SIG-M5 treated with dmso at 0.1 percent for 504 hours (cell line): ENCODE measurements around the gene CTIF.

Source experiments
- DNase-seq: peaks from one replicate; lab custom pipeline; 2025; ENCODE audit not compliant: unreplicated experiment; lab: John Stamatoyannopoulos, UW

CTIF gene

DNA sequence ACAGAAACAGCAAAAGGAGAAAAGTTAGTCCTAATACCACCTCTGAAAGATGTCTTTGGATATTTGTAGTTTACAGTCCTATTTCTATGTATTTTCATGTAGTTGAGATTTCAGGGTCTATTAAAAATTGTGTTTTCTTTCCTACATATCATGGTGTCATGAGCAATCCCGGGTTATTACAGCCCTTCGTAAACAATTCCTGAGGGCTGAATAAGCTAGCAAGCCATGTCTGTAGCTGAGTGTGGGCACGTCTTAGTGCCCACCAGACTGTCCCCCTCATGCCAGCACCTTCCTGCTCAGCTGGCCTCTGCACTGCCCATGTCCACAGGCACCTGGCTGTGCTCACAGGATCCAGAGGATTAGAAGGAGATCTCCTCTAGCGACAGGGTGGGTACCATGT is 60.6 kb downstream of the CTIF start:
- DNase-seq: no peak

DNA sequence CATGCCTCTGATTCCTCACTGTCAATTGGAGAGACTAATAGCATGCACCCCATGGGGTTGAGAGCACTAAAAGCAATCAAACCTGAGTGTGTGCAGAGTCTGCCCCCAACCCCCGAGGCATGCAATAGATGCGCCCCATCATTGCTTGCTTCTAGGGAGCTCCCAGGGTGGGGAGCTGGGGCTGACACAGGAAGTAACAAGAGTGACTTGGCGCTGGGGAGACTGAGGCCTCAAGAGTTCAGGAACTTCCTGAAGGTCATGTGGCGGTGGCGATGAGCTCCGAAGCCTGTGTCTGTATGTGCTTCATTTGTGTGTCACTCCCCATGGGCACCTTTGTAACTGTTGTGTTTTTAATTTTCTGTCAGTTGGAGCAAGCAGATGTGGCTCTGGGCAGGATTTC is 61.2 kb downstream of the CTIF start:
- DNase-seq: no peak

GRCh38 chr18:48600456-48601090 is 61.7 kb downstream of the CTIF start:
- DNase-seq: no peak

DNA sequence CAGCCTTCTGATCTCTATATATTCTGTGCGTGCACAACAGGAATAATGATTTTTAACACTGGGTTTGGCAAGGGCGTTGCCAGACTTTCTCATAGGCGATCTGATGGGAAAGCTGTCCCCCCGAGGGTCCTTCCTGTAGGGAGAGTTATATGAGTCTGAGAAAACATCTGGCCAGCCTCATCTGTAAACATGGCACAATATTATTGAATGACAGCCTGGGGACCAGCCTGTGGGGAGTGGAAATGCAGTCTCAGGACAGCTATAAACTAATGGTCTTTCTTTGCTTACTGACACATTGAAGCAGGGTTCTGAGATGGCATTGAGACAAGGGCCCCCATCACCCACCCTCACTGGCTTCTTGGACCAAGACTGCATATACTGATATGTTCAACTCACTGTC is 62.5 kb downstream of the CTIF start:
- DNase-seq: no peak

DNA sequence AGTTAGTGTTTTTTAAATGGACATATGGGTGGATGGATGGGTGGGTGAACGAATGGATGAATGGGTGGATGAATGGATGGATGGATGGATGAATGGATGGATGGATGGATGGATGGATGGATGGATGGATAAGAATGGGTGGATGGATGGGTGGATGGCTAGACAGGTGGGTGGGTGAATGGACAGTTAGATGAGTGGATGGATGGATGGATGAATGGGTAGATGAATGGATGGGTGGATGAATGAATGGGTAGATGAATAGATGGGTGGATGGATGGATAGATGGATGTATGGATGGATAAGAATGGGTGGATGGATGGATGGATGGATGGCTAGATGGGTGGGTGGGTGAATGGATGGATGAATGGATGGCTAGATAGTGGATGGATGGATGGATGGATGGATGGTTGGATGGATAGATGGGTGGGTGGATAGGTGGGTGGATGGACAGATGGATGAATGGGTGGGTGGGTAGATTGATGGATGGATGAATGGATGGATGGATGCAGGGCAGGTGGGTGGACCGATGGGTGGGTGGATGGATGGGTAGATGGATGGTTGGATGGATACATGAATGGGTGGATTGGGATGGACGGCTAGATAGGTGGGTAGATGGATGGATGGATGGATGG is 64.0 kb downstream of the CTIF start:
- DNase-seq: no peak

DNA sequence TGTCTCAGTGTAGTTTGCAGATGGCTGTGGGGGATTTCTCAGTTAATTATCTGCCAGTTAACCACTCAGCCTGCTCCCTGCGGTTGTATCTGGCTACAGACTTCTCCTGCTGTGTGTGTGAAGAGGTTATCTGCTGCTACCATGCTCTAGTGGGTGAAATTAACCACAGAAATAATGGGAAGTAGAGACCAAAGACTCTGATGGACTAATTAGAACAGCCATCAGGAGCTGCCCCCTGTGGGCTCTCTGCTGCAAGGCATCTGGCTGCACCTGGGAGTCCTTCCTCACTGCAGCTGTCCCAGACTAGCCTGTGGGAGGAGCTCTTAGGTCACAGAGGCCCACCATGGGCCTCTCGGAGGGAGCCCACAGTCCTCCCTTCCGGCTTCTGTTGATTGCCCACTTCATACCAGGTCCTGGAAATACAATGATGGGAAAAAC is 66.6 kb downstream of the CTIF start:
- DNase-seq: peak; percentile 42

DNA sequence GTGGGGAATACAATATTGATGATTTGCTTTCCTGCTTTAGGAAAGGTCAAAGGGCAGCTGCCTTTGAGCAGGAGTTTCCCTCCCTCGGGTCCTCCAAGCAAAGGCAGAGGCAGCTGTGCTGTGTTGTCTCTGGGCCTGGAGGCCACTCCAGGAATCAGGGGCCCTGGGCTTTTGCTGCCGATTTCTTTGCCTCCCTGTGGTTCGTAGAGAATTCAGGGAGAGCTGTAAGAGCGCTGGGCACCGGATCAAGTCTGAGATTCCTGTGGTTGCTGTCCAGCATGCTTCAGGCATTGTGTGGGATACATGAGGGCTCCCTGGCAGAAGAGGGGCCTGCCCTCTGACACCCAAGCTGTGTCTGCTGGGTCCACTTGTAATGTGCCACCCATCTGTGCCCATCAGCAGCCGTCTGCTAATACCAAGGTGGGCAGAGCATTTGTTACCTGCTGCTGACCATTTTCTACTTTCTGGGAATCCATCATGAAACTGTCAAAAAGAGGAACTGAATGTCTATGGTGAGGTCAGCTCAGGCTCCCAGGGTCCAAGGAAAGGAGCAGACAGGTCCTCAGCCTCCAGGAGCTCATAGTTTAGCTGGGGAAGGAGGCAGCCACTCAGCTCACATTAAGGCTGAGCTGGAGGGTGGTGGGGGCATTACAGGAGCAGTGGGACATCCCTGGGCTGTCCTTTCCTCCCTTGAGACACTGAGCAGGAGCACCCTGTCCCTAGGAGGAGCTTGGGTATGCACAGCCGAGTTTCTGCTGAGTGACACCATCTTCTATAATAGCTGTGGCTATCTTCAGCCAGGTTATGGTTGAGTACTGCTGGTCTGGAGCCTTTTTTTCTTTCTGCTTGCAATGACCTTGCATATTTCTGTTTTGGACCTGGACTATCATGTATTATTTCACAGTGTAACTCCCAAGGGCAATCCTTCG is 68.5 kb downstream of the CTIF start:
- DNase-seq: no peak

DNA sequence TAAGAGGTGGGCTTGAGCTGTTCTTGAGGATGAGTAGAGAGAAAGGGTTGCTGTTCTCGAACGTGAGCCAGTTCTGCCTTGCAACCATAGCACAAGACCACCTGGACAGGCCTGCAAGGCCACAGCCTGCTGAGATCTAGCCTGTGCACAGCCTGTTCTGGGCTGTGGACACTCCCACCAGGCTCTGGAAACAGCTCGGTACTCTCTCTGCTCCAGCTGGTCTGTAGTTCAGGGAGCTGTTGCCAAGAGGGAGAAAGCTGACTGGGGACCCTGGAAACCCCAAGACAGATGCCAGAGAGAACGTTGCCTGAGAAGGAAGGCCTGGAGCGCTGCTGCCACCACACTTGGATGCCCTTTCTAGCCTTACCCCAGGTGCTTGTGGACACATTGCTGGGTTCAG is 69.8 kb downstream of the CTIF start:
- no peak for DNase-seq

DNA sequence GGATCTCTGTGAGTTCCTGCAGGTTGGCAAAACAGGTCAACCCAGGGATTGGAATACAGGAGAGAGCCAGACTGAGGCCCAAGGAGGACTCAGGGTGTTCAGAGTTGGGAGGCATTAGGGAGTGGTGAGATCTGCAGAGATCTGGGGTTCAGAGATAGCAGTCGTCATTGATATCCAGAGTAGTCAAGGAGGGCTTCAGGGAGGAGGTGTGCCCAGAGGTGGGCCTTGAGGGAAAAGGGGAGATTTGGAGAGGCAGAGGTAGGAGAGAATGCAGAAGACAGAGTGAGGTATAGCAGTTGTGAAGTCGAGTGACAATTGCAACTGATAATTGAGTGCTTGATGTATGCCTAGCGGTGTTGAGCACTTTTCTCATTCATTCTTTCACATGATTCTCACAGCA is 70.3 kb downstream of the CTIF start:
- DNase-seq: no peak

GRCh38 chr18:48609820-48610815 is 71.3 kb downstream of the CTIF start:
- no peak for DNase-seq

GRCh38 chr18:48611203-48611602 is 72.4 kb downstream of the CTIF start:
- DNase-seq: no peak

GRCh38 chr18:48611785-48612480 is 73.1 kb downstream of the CTIF start:
- DNase-seq: no peak

- no peak for DNase-seq
Observed at GRCh38 chr18:48612511-48612910, 73.7 kb downstream of the CTIF start.

- no peak for DNase-seq
Observed at GRCh38 chr18:48612917-48613316, 74.1 kb downstream of the CTIF start.

- no peak for DNase-seq
Observed at GRCh38 chr18:48613589-48614404, 75.0 kb downstream of the CTIF start.

DNA sequence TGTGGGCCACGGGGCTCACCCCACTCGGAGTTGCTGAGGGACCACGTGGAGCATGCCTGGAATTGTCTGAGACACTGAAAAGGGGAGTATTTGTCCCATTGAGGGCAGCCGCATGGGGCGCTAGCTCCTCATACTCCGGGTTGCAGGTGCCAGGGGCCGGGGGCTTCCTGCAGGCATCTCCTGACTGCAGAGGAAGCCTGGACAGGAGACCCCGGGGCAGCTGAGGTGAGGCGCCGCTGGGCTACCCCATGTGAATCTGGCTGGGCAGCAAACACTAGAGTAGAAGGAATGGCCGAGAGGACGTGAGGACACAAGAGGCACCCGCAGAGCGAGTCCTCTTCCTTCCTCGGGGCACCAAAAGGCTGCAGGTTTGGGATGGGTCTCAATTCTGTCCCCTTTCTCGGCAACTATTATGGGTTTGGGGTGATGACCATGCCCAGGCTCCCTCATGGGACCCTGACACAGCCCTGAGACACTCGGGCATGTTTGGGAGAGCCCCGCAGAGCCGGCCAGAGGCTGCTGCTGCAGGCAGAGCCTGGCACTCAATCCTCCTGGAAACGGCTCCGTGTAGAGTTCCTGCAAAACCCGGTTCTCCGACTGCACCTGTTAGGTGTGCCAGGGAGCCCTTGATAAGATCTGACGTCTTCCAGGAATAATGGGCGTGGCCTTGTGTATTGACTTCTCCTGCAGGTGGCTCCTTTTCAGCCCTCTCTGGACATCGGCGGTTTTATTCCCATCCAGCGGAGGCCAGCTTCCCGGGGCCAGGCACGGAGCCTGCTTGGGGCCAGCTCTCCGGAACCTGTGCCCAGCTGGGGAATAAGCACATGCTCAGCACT is 77.0 kb downstream of the CTIF start:
- DNase-seq: peak; percentile 7

- no peak for DNase-seq
Observed at GRCh38 chr18:48616484-48617255, 77.8 kb downstream of the CTIF start.
